K562 (cell line): ENCODE measurements around the gene BRINP1.

Experiments
- CTCF ChIP-seq, 3 experiments: IDR thresholded peaks in 2 of 3; conservative IDR thresholded peaks in 1 of 3; 2 replicates each; pipeline ENCODE4 v1.5.1; 2011 to 2012; ENCODE audit warnings: low read length in 3 of 3, mild to moderate bottlenecking in 3 of 3, control low read depth in 2 of 3, improper control_type of control experiment in 1 of 3, inconsistent platforms in 1 of 3, low read depth in 1 of 3, mixed read lengths in 1 of 3, moderate library complexity in 1 of 3; ENCODE audit not compliant: insufficient read depth in 2 of 3
- EP300 ChIP-seq: IDR thresholded peaks from 2 replicates; pipeline ENCODE4 v1.6.1; 2012; ENCODE audit warnings: low read length, improper control_type of control experiment
- FIP1L1 ChIP-seq: fragments of 200-400 bp; formaldehyde crosslinking; IDR thresholded peaks from 2 replicates; pipeline ENCODE4 v1.6.1; 2018; ENCODE audit warnings: mild to moderate bottlenecking, low read depth, low read length; ENCODE audit not compliant: poor library complexity, severe bottlenecking
- HNRNPH1 ChIP-seq: fragments of 200-400 bp; formaldehyde crosslinking; optimal IDR thresholded peaks from 2 replicates; pipeline ENCODE3; 2017; ENCODE audit warnings: low read depth, mild to moderate bottlenecking, low read length, moderate library complexity
- MAFG ChIP-seq: fragments of 450-650 bp; conservative IDR thresholded peaks from 2 replicates; pipeline ENCODE4 v1.6.1; 2016; ENCODE audit warnings: missing genetic modification characterization, missing compliant biosample characterization
- MAFK ChIP-seq: IDR thresholded peaks from 2 replicates; pipeline ENCODE4 v1.6.1; 2011; ENCODE audit warnings: low read length, improper control_type of control experiment
- POLR2A ChIP-seq: fragments of 450-650 bp; conservative IDR thresholded peaks from 2 replicates; pipeline ENCODE4 v1.6.1; 2016
- SRSF1 ChIP-seq: fragments of 200-400 bp; formaldehyde crosslinking; IDR thresholded peaks from 2 replicates; pipeline ENCODE4 v1.6.1; 2017; ENCODE audit warnings: mild to moderate bottlenecking, low read depth, low read length, moderate library complexity
- UBTF ChIP-seq, 2 experiments: IDR thresholded peaks; 2 replicates each; pipeline ENCODE4 v1.6.1; 2012; ENCODE audit warnings: improper control_type of control experiment in 2 of 2, low read depth in 2 of 2, low read length in 2 of 2, borderline replicate concordance in 1 of 2

DNA sequence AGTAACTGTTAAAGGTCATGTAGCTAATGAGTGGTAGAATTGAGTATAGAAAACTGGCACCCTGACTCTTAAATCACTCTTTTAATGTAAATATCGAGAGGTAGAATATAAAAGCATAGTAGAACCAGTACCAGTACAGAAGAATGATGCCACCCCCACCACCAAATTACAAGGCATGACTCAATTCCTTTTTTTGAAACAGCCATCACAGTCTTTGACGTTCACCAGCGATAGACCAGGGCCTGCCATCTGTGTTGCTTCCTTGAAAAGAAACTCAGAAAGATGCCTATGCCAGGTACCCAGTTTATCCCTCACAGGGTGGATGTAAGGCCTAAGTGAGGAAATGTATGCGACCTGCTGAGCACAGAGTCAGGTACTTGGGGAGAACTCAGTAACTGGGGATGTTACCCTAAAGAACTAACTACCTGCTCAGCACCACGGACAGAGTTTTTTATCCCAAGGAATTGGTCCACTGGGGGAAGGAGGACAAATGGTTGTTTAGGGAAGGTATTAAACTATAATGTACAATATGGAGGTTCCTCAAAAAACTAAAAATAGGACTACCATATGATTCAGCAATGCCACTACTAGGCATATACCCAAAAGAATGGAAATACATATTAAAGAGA is 116.5 kb downstream of the BRINP1 start:
- TF ChIP-seq MAFK (no peak), POLR2A (no peak), MAFG (tag) (no peak), EP300 (no peak), CTCF (IDR thresholded peaks at IDR 0.05 in 2 of 3, conservative IDR thresholded peaks at IDR 0.05 in 1 of 3; ENCODE audit: insufficient read depth in 2 of 3, low read depth in 1 of 3, low read length in 3 of 3) (no peak), SRSF1 (no peak), FIP1L1 (no peak), UBTF (IDR thresholded peaks at IDR 0.05; ENCODE audit: borderline replicate concordance in 1 of 2, low read depth in 2 of 2, low read length in 2 of 2) (no peak), HNRNPH1 (no peak)
